Cardiac muscle cell (in vitro differentiated cells and primary cell): ENCODE data around the gene CREM. TPM values are rescaled to one million over a fixed set of nuclear protein-coding genes. Genes with fewer than 3 reads are reported as not detected.

Experiments
- DNase-seq, 2 donors: peaks; one replicate each; pipeline versions ENCODE4 v3.0.0 to v3.0.0-alpha.2; 2010 to 2017; ENCODE audit warnings: low read depth in 1 of 2, low spot score in 1 of 2
- H3K27ac ChIP-seq: fragments of 200-600 bp; sonication (generic); 2 replicates; pipeline ENCODE4 v1.5.1; 2016
- H3K27me3 ChIP-seq: fragments of 200-600 bp; sonication (generic); 2 replicates; pipeline ENCODE4 v1.6.0; 2016; ENCODE audit warnings: control low read depth
- H3K36me3 ChIP-seq: fragments of 200-600 bp; sonication (generic); 2 replicates; pipeline ENCODE4 v1.5.1; 2016; ENCODE audit warnings: control low read depth
- H3K4me1 ChIP-seq: fragments of 200-600 bp; sonication (generic); 2 replicates; pipeline ENCODE4 v1.8.1; 2017; ENCODE audit warnings: low read depth, mild to moderate bottlenecking, mixed run types
- H3K4me3 ChIP-seq: fragments of 200-600 bp; sonication (generic); 2 replicates; pipeline ENCODE4 v1.5.1; 2016; ENCODE audit warnings: mild to moderate bottlenecking
- H3K9me3 ChIP-seq: fragments of 200-600 bp; sonication (generic); 2 replicates; pipeline ENCODE4 v1.5.1; 2017; ENCODE audit warnings: low read depth, mild to moderate bottlenecking, control low read depth
- CTCF ChIP-seq: IDR thresholded peaks from 2 replicates; pipeline ENCODE4 v1.5.1; 2012; ENCODE audit warnings: low read depth, mild to moderate bottlenecking, low read length
- polyA plus RNA-seq: library from polyadenylated mRNA; unstranded; fragments of >200 nt; fragmentation: Nextera tagmentation; extraction: Ambion mirVana; gene quantifications from 2 replicates; pipeline ENCODE4 v1.2.1, GENCODE V29; 2016
- total RNA-seq: library from RNA; depleted of rRNA; stranded (reverse); fragments of >200 nt; gene quantifications from 2 replicates; pipeline ENCODE4 v1.2.3, GENCODE V29; 2016

Gene CREM
- total and polyA plus RNA-seq, 2 experiments from 2014 or later = 415 to 486 TPM

GRCh38 chr10:35192645-35193249 lies 66.1 kb downstream of the CREM start:
- H3K9me3 ChIP-seq = no peaks in the 10 kb centered on the region
- peak overlapping the region; percentile 78 for H3K27ac ChIP-seq
- DNase-seq = peak in 1 of 2 donors; percentile 58
- H3K36me3 ChIP-seq = peaks cover 23% of the 10 kb centered on the region
- H3K4me1 ChIP-seq = peaks cover 28% of the 10 kb centered on the region
- no peak overlapping the region for H3K4me3 ChIP-seq
- TF ChIP-seq CTCF = no peak
- no peaks in the 10 kb centered on the region for H3K27me3 ChIP-seq

GRCh38 chr10:35194471-35194870 lies 67.8 kb downstream of the CREM start:
- H3K36me3 ChIP-seq = peaks cover 10% of the 10 kb centered on the region
- no peaks in the 10 kb centered on the region for H3K9me3 ChIP-seq
- DNase-seq = no peak
- H3K4me1 ChIP-seq = peaks cover 28% of the 10 kb centered on the region
- TF ChIP-seq CTCF = no peak
- H3K4me3 ChIP-seq = no peak overlapping the region
- H3K27me3 ChIP-seq = no peaks in the 10 kb centered on the region
- peak overlapping the region; percentile 95 for H3K27ac ChIP-seq

- H3K4me1 ChIP-seq = peaks cover 28% of the 10 kb centered on the region
- peaks cover 5% of the 10 kb centered on the region for H3K36me3 ChIP-seq
- H3K27ac ChIP-seq = peak overlapping the region; percentile 95
- peak in 1 of 2 donors; percentile 72 for DNase-seq
- H3K4me3 ChIP-seq = peak overlapping the region; percentile 47
- TF ChIP-seq CTCF = no peak
- no peaks in the 10 kb centered on the region for H3K9me3 ChIP-seq
- H3K27me3 ChIP-seq = no peaks in the 10 kb centered on the region
Observed at GRCh38 chr10:35194906-35195305, 68.3 kb downstream of the CREM start.

DNA sequence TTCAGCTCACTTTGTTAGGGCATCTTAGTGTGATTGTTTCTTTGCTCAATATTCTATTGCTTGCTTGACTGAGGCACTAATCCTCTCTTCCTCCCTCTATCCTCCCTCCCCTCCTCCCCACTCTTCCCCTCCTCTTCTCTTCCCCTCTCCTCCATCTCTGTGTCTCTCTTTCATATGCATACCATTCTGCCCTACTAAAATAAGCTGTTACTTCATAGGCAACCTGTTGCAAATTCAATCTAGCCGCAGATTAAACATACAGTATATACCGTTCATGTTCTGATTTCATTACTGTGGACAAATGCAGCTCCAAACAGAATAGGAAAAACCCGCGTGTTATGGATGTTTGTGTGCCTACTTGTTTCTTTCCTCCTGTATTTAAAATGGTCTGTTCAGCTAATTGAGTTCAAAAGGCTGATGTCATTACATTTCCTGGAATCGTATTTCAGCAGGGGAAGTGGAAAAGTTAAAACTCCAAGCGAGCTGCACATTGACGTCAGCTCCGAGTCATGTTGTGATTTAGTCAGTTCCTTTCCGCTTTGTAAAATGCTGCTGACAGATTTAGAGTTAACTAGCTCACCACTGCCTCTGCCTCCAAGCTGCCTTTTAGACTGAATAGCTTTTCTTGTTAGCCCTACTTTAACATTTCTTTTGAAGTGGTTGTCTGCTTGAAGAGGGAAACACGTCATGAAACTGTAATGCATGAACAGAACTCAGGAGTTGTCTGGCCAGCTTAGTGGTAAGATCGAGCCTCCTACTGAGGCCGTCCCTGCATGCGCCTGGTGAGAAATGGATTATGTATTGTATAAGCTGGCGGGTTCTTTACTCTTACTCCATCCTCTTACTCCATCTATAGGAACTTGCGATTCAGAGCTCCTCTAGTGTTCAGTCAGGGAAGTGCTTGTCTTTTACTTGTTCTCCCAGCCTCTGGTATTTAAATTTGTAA lies 69.0 kb downstream of the CREM start:
- Histone ChIP-seq H3K27ac (peak overlapping the region; percentile 95), H3K9me3 (no peaks in the 10 kb centered on the region)
- peak; percentile 88 to 98 for DNase-seq

GRCh38 chr10:35200487-35200886 lies 73.8 kb downstream of the CREM start:
- Histone ChIP-seq H3K4me3 (no peak overlapping the region), H3K9me3 (no peaks in the 10 kb centered on the region), H3K27ac (peak overlapping the region; percentile 19), H3K36me3 (peaks cover 6% of the 10 kb centered on the region), H3K27me3 (no peaks in the 10 kb centered on the region), H3K4me1 (peaks cover 6% of the 10 kb centered on the region)
- no peak for DNase-seq
- no peak for TF ChIP-seq CTCF

More for the DNA sequence above, 69.0 kb downstream of the CREM start:
- peak; percentile 88 for TF ChIP-seq CTCF
- Histone ChIP-seq H3K4me1 (peaks cover 27% of the 10 kb centered on the region), H3K4me3 (peak overlapping the region; percentile 47), H3K27me3 (no peaks in the 10 kb centered on the region), H3K36me3 (peaks cover 4% of the 10 kb centered on the region)
